KOPT-K1 (cell line): ENCODE data around the gene C5.
A peak's percentile ranks its signal among the peaks of the same experiment; 100 is the strongest.
"Not testable (repeated sequence)": the region's sequence is repeated elsewhere in the genome, so short reads cannot be mapped to it uniquely, and the experiment has no call there.

ENCODE experiments used
- H3K27ac ChIP-seq: fragments of 200-600 bp; sonication (generic); 2 replicates; pipeline ENCODE4 v1.5.1; 2016; ENCODE audit warnings: antibody characterized with exemption, mild to moderate bottlenecking, low read depth, low read length; ENCODE audit not compliant: poor library complexity, severe bottlenecking
- H3K36me3 ChIP-seq: fragments of 200-600 bp; sonication (generic); 2 replicates; pipeline ENCODE4 v1.5.1; 2017; ENCODE audit warnings: antibody characterized with exemption, mild to moderate bottlenecking, low read length, moderate library complexity; ENCODE audit not compliant: insufficient read depth
- H3K9me3 ChIP-seq: fragments of 200-600 bp; sonication (generic); 2 replicates; pipeline ENCODE4 v1.5.1; 2017; ENCODE audit warnings: antibody characterized with exemption, low read length, mild to moderate bottlenecking; ENCODE audit not compliant: insufficient read depth, poor library complexity, severe bottlenecking

The C5 gene

GRCh38 chr9:121050128-121050988, at the start of gene C5:
C5 (minus strand) TSS chr9:121050275; CDS start chr9:121050246, 29 bp downstream.
- Histone ChIP-seq H3K27ac (no peak within 1 kb of the TSS), H3K9me3 (no peaks in the 10 kb centered on the region), H3K36me3 (no peaks in the 10 kb centered on the region)

- peaks cover 42% of the 10 kb centered on the region for H3K9me3 ChIP-seq
- H3K27ac ChIP-seq, result no peak overlapping the region
- peaks cover 62% of the 10 kb centered on the region for H3K36me3 ChIP-seq
These were observed 48.6 kb upstream of the C5 start for GRCh38 chr9:121098567-121099198.

- peaks cover 34% of the 10 kb centered on the region for H3K9me3 ChIP-seq
- peaks cover 93% of the 10 kb centered on the region for H3K36me3 ChIP-seq
- no peak overlapping the region for H3K27ac ChIP-seq
These were observed 45.0 kb upstream of the C5 start for GRCh38 chr9:121095057-121095456.

DNA sequence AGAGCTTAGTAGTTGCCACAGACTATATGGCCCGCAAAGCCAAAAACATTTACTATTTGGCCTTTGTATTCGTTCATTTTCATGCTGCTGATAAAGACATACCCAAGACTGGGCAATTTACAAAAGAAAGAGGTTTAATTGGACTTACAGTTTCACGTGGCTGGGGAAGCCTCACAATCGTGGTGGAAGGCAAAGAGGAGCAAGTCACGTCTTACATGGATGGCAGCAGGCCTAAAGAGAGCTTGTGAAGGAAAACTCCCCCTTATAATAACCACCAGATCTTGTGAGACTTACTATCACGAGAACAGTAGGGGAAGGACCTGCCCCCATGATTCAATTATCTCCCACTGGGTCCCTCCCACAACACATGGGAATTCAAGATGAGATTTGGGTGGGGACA, 40.7 kb upstream of the C5 start:
- not testable (repeated sequence) for H3K9me3 ChIP-seq, H3K27ac ChIP-seq
- H3K36me3 ChIP-seq, result peaks cover 94% of the 10 kb centered on the region

- no peaks in the 10 kb centered on the region for H3K9me3 ChIP-seq
- H3K36me3 ChIP-seq, result peaks cover 94% of the 10 kb centered on the region
- no peak overlapping the region for H3K27ac ChIP-seq
These were observed 38.5 kb upstream of the C5 start for GRCh38 chr9:121088576-121088975.

DNA sequence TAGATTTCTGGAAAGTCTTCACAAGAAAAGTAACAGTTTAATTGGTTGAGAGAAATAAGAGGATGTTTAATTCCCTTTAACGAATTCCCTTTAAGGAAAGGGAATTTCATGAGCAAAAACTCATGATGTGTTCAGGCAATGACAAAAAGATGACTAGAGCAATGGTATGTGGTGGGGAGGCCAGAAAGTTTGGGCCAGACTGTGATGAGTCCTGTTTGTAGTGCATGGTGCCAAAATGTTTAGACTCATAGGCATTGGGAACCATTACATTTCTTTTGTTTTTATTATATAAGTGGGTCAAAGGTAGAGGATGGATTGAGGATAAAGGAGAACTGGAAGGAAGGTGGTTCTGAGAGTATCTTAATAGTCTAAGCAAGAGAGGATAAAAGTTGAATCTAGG, 35.6 kb upstream of the C5 start:
- peaks cover 98% of the 10 kb centered on the region for H3K36me3 ChIP-seq
- H3K27ac ChIP-seq, result no peak overlapping the region
- H3K9me3 ChIP-seq, result no peaks in the 10 kb centered on the region

GRCh38 chr9:121082075-121082474, 32.0 kb upstream of the C5 start:
- Histone ChIP-seq H3K36me3 (peaks cover 77% of the 10 kb centered on the region), H3K9me3 (no peaks in the 10 kb centered on the region), H3K27ac (no peak overlapping the region)

DNA sequence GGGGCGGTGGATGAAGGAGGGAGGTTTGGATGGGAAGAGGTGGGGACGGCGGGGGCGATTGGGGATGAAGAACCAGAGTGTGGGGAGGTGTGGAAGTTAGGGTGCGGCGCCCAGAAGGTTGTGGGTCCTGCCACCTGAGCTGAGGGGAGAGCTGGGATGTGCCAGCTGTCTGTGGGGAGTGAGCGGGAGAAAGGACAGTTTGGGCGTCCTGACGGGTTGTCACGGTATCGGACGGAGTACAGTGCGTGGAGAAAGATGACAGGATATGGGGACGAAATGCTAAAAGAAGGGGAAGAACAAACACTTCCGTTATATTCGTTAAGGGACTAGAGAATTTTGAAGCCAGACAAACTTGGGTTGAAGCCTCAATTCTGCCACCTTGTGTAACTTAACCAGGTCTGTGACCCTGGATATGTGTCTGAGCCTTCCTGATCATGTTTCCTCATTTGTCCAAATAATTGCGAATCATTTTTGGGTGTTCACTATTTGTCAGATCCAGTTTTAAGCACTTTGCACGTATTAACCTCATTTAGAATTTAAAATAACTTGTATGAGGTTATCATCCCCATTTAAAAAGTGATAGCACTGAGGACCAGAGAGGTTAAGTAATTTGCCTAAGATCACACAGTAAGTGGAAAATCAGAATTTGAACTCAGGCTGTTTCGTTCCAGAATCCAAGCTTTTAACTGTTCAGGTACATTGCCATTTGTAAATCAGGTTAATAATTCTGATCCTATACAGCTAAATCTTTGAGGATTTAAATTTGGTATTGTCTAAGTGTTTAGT, 25.4 kb upstream of the C5 start:
- Histone ChIP-seq H3K9me3 (no peaks in the 10 kb centered on the region), H3K27ac (peak overlapping the region; percentile 90), H3K36me3 (peaks cover 13% of the 10 kb centered on the region)

- H3K9me3 ChIP-seq, result no peaks in the 10 kb centered on the region
- peak within 1 kb of the TSS; percentile 90 for H3K27ac ChIP-seq
- peaks cover 4% of the 10 kb centered on the region; the same call in 1 of the 2 replicates for H3K36me3 ChIP-seq
These were observed 24.5 kb upstream of the C5 start, which contains the start of gene CNTRL for GRCh38 chr9:121074370-121075250. CNTRL (plus strand) TSS chr9:121074955; CDS start chr9:121088327, 13,372 bp downstream.

DNA sequence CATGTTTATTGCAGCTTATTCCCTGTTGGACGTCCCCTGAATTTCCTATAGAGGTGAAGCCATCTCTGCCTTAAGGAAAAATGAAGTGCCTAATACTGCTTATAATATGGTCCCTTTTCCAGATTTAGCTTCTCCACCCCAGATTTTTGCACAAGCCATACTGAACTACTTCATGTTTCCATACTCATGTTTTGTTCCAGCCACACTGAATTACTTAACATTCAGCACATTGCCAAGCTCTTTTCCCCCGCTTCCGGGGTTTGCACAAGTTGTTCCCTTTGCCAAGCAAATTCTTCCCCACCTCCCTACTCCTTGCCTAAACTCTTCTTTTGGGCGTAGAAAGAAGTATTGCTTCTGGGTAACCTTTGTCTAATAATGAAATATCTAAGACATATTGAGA, 23.0 kb upstream of the C5 start:
- H3K36me3 ChIP-seq, result 0 out of 2 replicates have a peak, but pooled peaks cover 4% of the 10 kb centered on the region
- peaks cover 9% of the 10 kb centered on the region for H3K9me3 ChIP-seq
- H3K27ac ChIP-seq, result peak overlapping the region; percentile 90

DNA sequence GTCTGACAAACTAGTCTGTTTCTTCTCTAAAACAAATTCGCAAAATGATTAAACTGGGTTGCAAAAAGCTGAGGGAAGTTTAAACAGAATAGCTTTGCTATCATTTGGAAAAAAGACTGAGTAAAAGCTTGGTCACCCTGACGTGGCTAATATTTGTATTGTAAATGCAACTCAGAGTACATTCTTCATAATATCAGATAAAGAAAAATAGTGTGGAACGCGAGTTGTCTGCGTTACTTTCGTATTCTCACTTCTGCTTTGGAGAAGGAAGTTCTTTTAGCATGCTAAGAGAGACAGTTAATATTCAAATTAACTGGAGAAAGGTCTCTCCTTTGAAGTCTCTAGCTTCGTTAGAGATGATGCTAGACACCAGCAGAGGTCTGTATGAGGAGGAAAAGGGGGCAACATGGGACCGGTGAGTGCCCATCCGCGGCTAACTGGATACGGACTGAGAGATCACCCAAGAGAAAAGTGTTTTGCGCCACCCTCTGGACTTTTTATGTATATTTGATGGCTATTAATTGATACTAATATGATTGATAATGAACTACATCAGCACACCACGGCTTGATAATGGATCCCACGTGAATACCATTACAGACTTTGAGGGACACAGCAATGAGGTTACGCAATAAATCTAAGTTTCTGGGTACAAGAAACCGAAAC, 21.8 kb upstream of the C5 start:
- peaks cover 16% of the 10 kb centered on the region for H3K9me3 ChIP-seq
- H3K36me3 ChIP-seq, result no peaks in the 10 kb centered on the region
- peak overlapping the region; percentile 77 for H3K27ac ChIP-seq

DNA sequence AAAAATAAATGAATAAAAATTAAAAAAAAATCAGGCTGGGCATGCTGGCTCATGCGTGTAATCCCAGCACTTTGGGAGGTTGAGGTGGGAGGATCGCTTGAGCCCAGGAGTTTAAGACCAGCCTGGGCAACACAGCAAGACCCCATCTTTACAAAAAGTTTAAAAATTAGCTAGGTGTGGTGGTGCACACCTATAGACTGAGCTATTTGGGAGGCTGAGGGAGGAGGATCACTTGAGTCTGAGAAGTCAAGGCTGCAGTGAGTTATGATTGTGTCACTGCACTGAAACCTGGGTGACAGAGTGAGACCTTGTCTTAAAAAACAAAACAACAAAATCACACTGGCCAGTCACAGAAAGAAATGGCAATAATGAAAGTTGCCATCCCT, 21.3 kb upstream of the C5 start:
- Histone ChIP-seq H3K9me3 (peaks cover 16% of the 10 kb centered on the region), H3K27ac (peak overlapping the region; percentile 77), H3K36me3 (no peaks in the 10 kb centered on the region)

GRCh38 chr9:121069396-121069795, 19.3 kb upstream of the C5 start:
- Histone ChIP-seq H3K36me3 (no peaks in the 10 kb centered on the region), H3K9me3 (peaks cover 16% of the 10 kb centered on the region), H3K27ac (no peak overlapping the region)

DNA sequence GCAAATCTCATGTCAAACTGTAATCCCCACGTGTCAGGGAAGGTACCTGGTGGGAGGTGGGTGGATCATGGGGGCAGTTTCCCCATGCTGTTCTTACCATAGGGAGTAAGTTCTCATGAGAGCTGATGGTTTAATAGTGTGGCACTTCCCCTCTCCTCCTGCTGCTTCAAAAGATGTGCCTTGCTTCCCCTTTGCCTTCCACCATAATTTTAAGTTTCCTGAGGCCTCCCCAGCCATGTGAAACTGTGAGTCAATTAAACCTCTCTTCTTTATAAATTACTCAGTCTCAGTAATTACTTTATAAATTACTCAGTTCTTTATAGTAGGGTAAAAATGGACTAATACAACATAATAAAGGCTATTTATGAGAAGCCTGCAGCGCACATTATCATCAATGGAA, 17.6 kb upstream of the C5 start:
- Histone ChIP-seq H3K27ac (no peak overlapping the region), H3K9me3 (peaks cover 16% of the 10 kb centered on the region), H3K36me3 (no peaks in the 10 kb centered on the region)
